ENCODE results near the gene SLC12A7.

DNA sequence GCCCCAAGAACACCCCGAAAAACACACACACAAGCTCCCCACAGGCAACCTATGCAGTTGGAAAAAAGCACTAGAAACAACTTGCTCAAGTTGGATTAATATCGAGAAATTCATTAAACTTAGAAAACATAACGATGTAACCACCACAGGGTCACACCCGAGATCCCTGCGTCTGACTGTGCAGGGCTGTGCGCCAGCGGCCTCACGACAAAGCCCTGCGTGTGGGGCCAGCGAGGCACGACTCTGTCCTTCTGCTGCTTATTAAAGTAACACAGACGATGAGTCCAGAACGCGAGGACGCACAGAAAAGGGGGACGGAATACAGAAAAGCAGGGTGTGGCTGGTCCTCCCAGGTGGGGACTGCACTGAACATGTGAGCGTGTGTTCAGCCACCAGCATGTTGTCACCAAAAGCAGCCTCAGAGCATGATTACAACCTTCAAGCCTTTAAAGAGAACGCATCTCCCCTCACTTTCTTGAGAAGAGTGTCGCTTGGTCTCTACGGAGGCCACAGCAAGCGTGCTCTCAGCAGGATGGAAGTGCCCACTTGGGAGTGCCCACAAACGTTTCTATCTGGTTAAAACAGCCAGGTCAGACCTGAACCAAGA lies 14.4 kb downstream of the SLC12A7 start:
- no peak for TF ChIP-seq CTCF (IDR thresholded peaks at IDR 0.05)
- no peak for TF ChIP-seq POLR2A (IDR thresholded peaks at IDR 0.05)
